Right cardiac atrium (tissue), 5 donors: ENCODE results near the gene STARD5. TPM values are rescaled to one million over a fixed set of nuclear protein-coding genes. Genes with fewer than 3 reads are reported as not detected.
A peak's percentile ranks its signal among the peaks of the same experiment; 100 is the strongest.

Experiments
- ATAC-seq, 2 donors: fragments of 200-7000 bp; cut with Tn5 transposase; one replicate each; pipeline versions ENCODE4 v1.8.0 to v1.9.1; 2020; ENCODE audit warnings: moderate library complexity in 2 of 2, mild to moderate bottlenecking in 1 of 2
- DNase-seq, 3 donors: peaks; one replicate each; pipeline ENCODE4 v3.0.0-alpha.2; 2020
- H3K27ac ChIP-seq: one replicate; pipeline ENCODE4 v1.5.1; 2013; ENCODE audit warnings: mild to moderate bottlenecking, low read length, control low read depth, moderate library complexity
- H3K27me3 ChIP-seq: one replicate; pipeline ENCODE4 v1.6.1; 2013; ENCODE audit not compliant: control insufficient read depth, insufficient read depth
- H3K4me1 ChIP-seq: one replicate; pipeline ENCODE4 v1.6.1; 2013; ENCODE audit warnings: low read length; ENCODE audit not compliant: control insufficient read depth, insufficient read depth
- H3K4me3 ChIP-seq: one replicate; pipeline ENCODE4 v1.5.1; 2013; ENCODE audit warnings: low read length, control low read depth
- H3K9me3 ChIP-seq: one replicate; pipeline ENCODE4 v1.6.1; 2013; ENCODE audit warnings: low read length; ENCODE audit not compliant: control insufficient read depth
- WGBS: extraction: QIAGEN DNeasy Blood & Tissue Kit; methylation state at CpG from one replicate; pipeline ENCODE4 v1.1.7; 2013; 5-methylcytosine and 5-hydroxymethylcytosine counted together
- intact Hi-C, 4 donors: fragments of 100-400 bp; cut with DNase I; formaldehyde crosslinking; loops; one replicate each; pipeline versions ENCODE4 v1.11.0 to v1.14.0; 2022 to 2023
- polyA plus RNA-seq: library from polyadenylated mRNA; stranded (reverse); fragments of 200-250 nt; gene quantifications from one replicate; pipeline ENCODE4 v1.2.3, GENCODE V29; 2013
- total RNA-seq, 4 donors: library from RNA; stranded (reverse); fragmentation: NEBNext Ultra II Directional; extraction: Animal tissue kit (Norgen Biotek cat#: 25700); gene quantifications; one replicate each; pipeline ENCODE4 v1.2.1, GENCODE V29; 2021
- donor health status: healthy with polysubstance abuse.
- donor health status: DM: no; HTN: yes; CAD: no.
- donor health status: DM: no; HTN: no; CAD: no.
- donor health status: DM: no; HTN: yes; CAD: no; lungs with severe emphysema.
- donor health status: DM: yes; HTN: yes; CAD: no.

The STARD5 gene
- total and polyA plus RNA-seq, 5 donors: 1.7 to 5.3 (median 2.7) TPM

DNA sequence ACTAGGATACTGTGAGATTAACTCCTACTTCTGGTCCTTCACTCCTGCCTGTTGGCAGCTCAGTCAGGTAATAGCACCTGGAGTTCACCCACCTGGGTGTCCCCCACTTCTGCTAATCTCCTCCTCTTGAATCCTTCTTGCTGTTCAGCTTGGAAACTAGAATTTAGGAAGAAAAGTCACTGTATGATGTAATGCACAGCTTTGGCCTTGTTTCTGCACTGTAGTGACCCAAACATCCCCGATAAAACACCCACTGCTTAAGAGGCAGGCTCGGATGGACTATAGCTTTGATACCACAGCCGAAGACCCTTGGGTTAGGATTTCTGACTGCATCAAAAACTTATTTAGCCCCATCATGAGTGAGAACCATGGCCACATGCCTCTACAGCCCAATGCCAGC is 24.8 kb downstream of the STARD5 start:
- peaks cover 18% of the 10 kb centered on the region for H3K4me1 ChIP-seq
- WGBS: 85% methylated on average over 3 of the region's 3 CpGs
- intact Hi-C loops: no loop called here
- no peaks in the 10 kb centered on the region for H3K27me3 ChIP-seq
- H3K9me3 ChIP-seq: no peaks in the 10 kb centered on the region
- H3K4me3 ChIP-seq: no peak overlapping the region
- DNase-seq (no peak), ATAC-seq (no peak)
- no peak overlapping the region for H3K27ac ChIP-seq

DNA sequence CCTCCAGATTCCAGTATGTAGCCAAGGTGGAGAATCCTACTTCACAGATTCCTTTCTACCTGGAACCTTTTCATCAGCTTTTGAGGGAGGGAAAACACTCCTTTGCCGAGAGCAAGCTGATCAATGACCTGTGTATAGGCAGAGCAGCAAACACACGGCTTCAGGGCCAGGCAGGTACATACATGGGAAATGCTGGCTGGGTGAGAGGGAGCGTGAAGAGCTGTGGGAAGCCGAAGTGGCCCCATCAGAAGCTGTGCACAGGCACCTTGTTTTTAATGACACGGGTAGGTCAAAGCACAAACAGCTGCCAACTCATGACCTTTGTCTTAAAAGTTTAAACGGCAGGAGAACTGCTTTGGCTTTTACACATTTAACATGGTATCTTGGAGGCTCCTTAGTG is 25.3 kb downstream of the STARD5 start:
- DNase-seq (no peak), ATAC-seq (no peak)
- Histone ChIP-seq H3K9me3 (no peaks in the 10 kb centered on the region), H3K27me3 (no peaks in the 10 kb centered on the region), H3K4me1 (peaks cover 15% of the 10 kb centered on the region), H3K4me3 (no peak overlapping the region), H3K27ac (no peak overlapping the region)
- 78% methylated on average over 6 of the region's 6 CpGs for WGBS
- intact Hi-C loops: no loop called here

GRCh38 chr15:81297603-81298575 is 26.1 kb downstream of the STARD5 start:
- WGBS: 75% methylated on average over 4 of the region's 4 CpGs
- intact Hi-C loops: no loop called here
- H3K27ac ChIP-seq: no peak overlapping the region
- H3K4me1 ChIP-seq: peaks cover 12% of the 10 kb centered on the region
- no peaks in the 10 kb centered on the region for H3K9me3 ChIP-seq
- DNase-seq (no peak), ATAC-seq (no peak)
- H3K27me3 ChIP-seq: no peaks in the 10 kb centered on the region
- H3K4me3 ChIP-seq: peak overlapping the region; percentile 39

- H3K27me3 ChIP-seq: no peaks in the 10 kb centered on the region
- WGBS: 45% methylated on average over 3 of the region's 3 CpGs
- no peaks in the 10 kb centered on the region for H3K9me3 ChIP-seq
- peak overlapping the region; percentile 79 for H3K27ac ChIP-seq
- H3K4me1 ChIP-seq: peaks cover 12% of the 10 kb centered on the region
- H3K4me3 ChIP-seq: peak overlapping the region; percentile 39
- ATAC-seq (peak in 1 of 2 donors; percentile 39), DNase-seq (no peak)
- intact Hi-C loops: no loop called here
Observed at GRCh38 chr15:81297147-81297572, 26.8 kb downstream of the STARD5 start.

GRCh38 chr15:81296673-81297072 is 27.3 kb downstream of the STARD5 start:
- intact Hi-C loops: no loop called here
- Histone ChIP-seq H3K27me3 (no peaks in the 10 kb centered on the region), H3K27ac (peak overlapping the region; percentile 79), H3K4me1 (peaks cover 12% of the 10 kb centered on the region), H3K4me3 (peak overlapping the region; percentile 39), H3K9me3 (no peaks in the 10 kb centered on the region)
- DNase-seq: peak in 1 of 3 donors; percentile 72
- ATAC-seq: peak; percentile 54 to 75
- WGBS: 49% methylated on average over 11 of the region's 11 CpGs

GRCh38 chr15:81296186-81296585 is 27.8 kb downstream of the STARD5 start:
- H3K4me1 ChIP-seq: peaks cover 12% of the 10 kb centered on the region
- no peaks in the 10 kb centered on the region for H3K9me3 ChIP-seq
- WGBS: 72% methylated on average over 2 of the region's 2 CpGs
- DNase-seq: no peak
- intact Hi-C loops: no loop called here
- H3K27ac ChIP-seq: peak overlapping the region; percentile 79
- no peak overlapping the region for H3K4me3 ChIP-seq
- ATAC-seq: no peak
- no peaks in the 10 kb centered on the region for H3K27me3 ChIP-seq

DNA sequence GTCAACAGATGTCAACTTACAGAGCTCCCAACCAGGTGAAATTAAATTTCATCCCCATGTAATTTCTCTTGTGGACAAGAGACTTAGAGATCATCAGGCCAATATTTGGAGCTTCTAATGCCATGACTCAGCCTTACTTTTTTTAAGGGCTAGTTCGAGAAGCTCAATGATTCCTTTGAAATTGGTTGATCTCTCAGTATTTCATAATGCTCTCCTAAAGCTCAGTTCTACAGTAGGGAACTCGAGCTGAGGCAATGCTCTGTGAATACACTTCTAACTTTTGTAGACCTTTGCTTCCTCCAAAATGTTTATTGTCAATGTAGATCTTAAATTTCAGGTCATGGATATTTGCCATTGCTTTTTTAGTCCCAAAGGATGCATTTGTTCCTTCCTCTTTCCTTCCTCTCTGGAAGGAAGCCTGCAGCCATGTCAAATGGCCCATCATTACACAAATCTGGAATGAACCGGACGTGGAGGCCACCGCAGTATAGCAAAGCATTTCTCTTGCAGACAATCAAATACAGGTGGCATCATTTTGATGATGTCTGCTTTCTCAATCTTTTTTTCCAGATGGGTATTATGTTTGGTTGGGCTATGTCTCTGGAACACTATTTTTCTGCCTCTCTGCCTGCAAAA is 28.3 kb downstream of the STARD5 start:
- no peak for ATAC-seq
- Histone ChIP-seq H3K4me3 (no peak overlapping the region), H3K27me3 (no peaks in the 10 kb centered on the region), H3K4me1 (peaks cover 12% of the 10 kb centered on the region), H3K9me3 (no peaks in the 10 kb centered on the region), H3K27ac (no peak overlapping the region)
- WGBS: 59% methylated on average over 5 of the region's 5 CpGs
- DNase-seq: no peak
- intact Hi-C loops: no loop called here

- intact Hi-C loops: no loop called here
- Histone ChIP-seq H3K4me1 (peaks cover 12% of the 10 kb centered on the region), H3K27me3 (no peaks in the 10 kb centered on the region), H3K9me3 (no peaks in the 10 kb centered on the region), H3K4me3 (no peak overlapping the region), H3K27ac (no peak overlapping the region)
- no peak for ATAC-seq
- 53% methylated on average over 6 of the region's 6 CpGs for WGBS
- no peak for DNase-seq
Observed at GRCh38 chr15:81294516-81294880, 29.4 kb downstream of the STARD5 start.

GRCh38 chr15:81293728-81294515 is 30.0 kb downstream of the STARD5 start:
- peaks cover 12% of the 10 kb centered on the region for H3K4me1 ChIP-seq
- no peaks in the 10 kb centered on the region for H3K27me3 ChIP-seq
- H3K4me3 ChIP-seq: no peak overlapping the region
- DNase-seq (no peak), ATAC-seq (no peak)
- H3K27ac ChIP-seq: no peak overlapping the region
- WGBS: 62% methylated on average over 9 of the region's 9 CpGs
- H3K9me3 ChIP-seq: no peaks in the 10 kb centered on the region
- intact Hi-C loops: no loop called here

GRCh38 chr15:81292523-81293001 is 31.4 kb downstream of the STARD5 start:
- intact Hi-C loops: no loop called here
- WGBS: 79% methylated on average over 12 of the region's 12 CpGs
- no peak overlapping the region for H3K4me3 ChIP-seq
- peaks cover 12% of the 10 kb centered on the region for H3K4me1 ChIP-seq
- peak in 1 of 2 donors; percentile 22 for ATAC-seq
- no peaks in the 10 kb centered on the region for H3K27me3 ChIP-seq
- H3K9me3 ChIP-seq: no peaks in the 10 kb centered on the region
- no peak overlapping the region for H3K27ac ChIP-seq
- no peak for DNase-seq
